ENCODE measurements around the gene PDE4B. TPM values are rescaled to one million over a fixed set of nuclear protein-coding genes. Genes with fewer than 3 reads are reported as not detected.

PDE4B gene
- total RNA-seq, 2 donors from 2014 or later = 4.3 to 18.0 TPM

DNA sequence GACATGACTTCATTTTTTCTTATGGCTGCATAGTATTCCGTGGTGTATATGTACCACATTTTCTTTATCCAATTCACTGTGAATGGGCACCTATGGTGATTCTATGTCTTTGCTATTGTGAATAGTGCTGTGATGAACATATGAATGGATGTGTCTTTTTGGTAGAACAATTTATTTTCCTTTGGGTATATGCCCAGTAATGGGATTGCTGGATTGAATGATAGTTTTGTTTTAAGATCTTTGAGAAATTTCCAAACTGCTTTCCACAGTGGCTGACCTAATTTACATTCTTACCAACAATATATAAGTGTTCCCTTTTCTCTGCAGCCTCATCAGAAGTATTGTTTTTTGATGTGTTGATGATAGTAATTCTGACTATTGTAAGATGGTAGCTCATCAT lies 379.6 kb downstream of the PDE4B start:
- Mint-ChIP-seq H3K4me1 (peaks cover 3% of the 10 kb centered on the region), H3K27me3 (ENCODE audit: insufficient read depth) (no peaks in the 10 kb centered on the region), H3K36me3 (ENCODE audit: low read depth) (no peaks in the 10 kb centered on the region), H3K9me3 (no peaks in the 10 kb centered on the region), H3K4me3 (no peak overlapping the region), H3K27ac (no peak overlapping the region)
- TF ChIP-seq CTCF (conservative IDR thresholded peaks at IDR 0.05) = no peak
- Histone ChIP-seq H3K9me3 (ENCODE audit: control insufficient read depth, low read length) (no peaks in the 10 kb centered on the region), H3K27ac (ENCODE audit: low read depth, low read length) (no peak overlapping the region), H3K36me3 (ENCODE audit: control insufficient read depth, insufficient read depth, low read length) (no peaks in the 10 kb centered on the region), H3K4me3 (ENCODE audit: low read length) (no peak overlapping the region), H3K9ac (ENCODE audit: extremely low read depth, low read length, poor library complexity, severe bottlenecking) (no peak overlapping the region), H3K27me3 (ENCODE audit: control insufficient read depth, insufficient read depth, low read length, poor library complexity, severe bottlenecking) (no peaks in the 10 kb centered on the region), H3K4me1 (ENCODE audit: control insufficient read depth, insufficient read depth, low read length) (peaks cover 7% of the 10 kb centered on the region)
- WGBS, 2 experiments (ENCODE audit: insufficient coverage in 1 of 2, insufficient read length in 1 of 2) = 82 to 92% methylated on average over 1 of the region's 1 CpG
- DNase-seq = no peak

GRCh38 chr1:66175098-66175497 lies 382.4 kb downstream of the PDE4B start:
- Mint-ChIP-seq H3K9me3 (no peaks in the 10 kb centered on the region), H3K27ac (no peak overlapping the region), H3K4me1 (peaks cover 3% of the 10 kb centered on the region), H3K4me3 (no peak overlapping the region), H3K36me3 (ENCODE audit: low read depth) (no peaks in the 10 kb centered on the region), H3K27me3 (ENCODE audit: insufficient read depth) (no peaks in the 10 kb centered on the region)
- no peak for DNase-seq
- Histone ChIP-seq H3K36me3 (ENCODE audit: control insufficient read depth, insufficient read depth, low read length) (no peaks in the 10 kb centered on the region), H3K9me3 (ENCODE audit: control insufficient read depth, low read length) (no peaks in the 10 kb centered on the region), H3K4me3 (ENCODE audit: low read length) (no peak overlapping the region), H3K9ac (ENCODE audit: extremely low read depth, low read length, poor library complexity, severe bottlenecking) (no peak overlapping the region), H3K27ac (ENCODE audit: low read depth, low read length) (no peak overlapping the region), H3K27me3 (ENCODE audit: control insufficient read depth, insufficient read depth, low read length, poor library complexity, severe bottlenecking) (no peaks in the 10 kb centered on the region), H3K4me1 (ENCODE audit: control insufficient read depth, insufficient read depth, low read length) (peaks cover 7% of the 10 kb centered on the region)
- no peak for TF ChIP-seq CTCF (conservative IDR thresholded peaks at IDR 0.05)
- 93% methylated on average over 1 of the region's 1 CpG; no CpG with 5 or more reads in 1 of the 2 experiments for WGBS, 2 experiments (ENCODE audit: insufficient coverage in 1 of 2, insufficient read length in 1 of 2)

- Histone ChIP-seq H3K36me3 (ENCODE audit: control insufficient read depth, insufficient read depth, low read length) (no peaks in the 10 kb centered on the region), H3K9me3 (ENCODE audit: control insufficient read depth, low read length) (no peaks in the 10 kb centered on the region), H3K4me3 (ENCODE audit: low read length) (no peak overlapping the region), H3K4me1 (ENCODE audit: control insufficient read depth, insufficient read depth, low read length) (peaks cover 7% of the 10 kb centered on the region), H3K27me3 (ENCODE audit: control insufficient read depth, insufficient read depth, low read length, poor library complexity, severe bottlenecking) (no peaks in the 10 kb centered on the region), H3K27ac (ENCODE audit: low read depth, low read length) (peak overlapping the region; percentile 79), H3K9ac (ENCODE audit: extremely low read depth, low read length, poor library complexity, severe bottlenecking) (no peak overlapping the region)
- no peak for DNase-seq
- Mint-ChIP-seq H3K27me3 (ENCODE audit: insufficient read depth) (no peaks in the 10 kb centered on the region), H3K4me1 (peaks cover 3% of the 10 kb centered on the region), H3K9me3 (no peaks in the 10 kb centered on the region), H3K27ac (no peak overlapping the region), H3K36me3 (ENCODE audit: low read depth) (no peaks in the 10 kb centered on the region), H3K4me3 (no peak overlapping the region)
- TF ChIP-seq CTCF (conservative IDR thresholded peaks at IDR 0.05) = no peak
- WGBS, 2 experiments (ENCODE audit: insufficient coverage in 1 of 2, insufficient read length in 1 of 2) = 95% methylated on average over 2 of the region's 2 CpGs; no CpG with 5 or more reads in 1 of the 2 experiments
Measured at GRCh38 chr1:66175581-66175980, 382.9 kb downstream of the PDE4B start.

All from endodermal cell (in vitro differentiated cells).